Neural cell (in vitro differentiated cells): ENCODE results near the gene NACC2. TPM values are rescaled to one million over a fixed set of nuclear protein-coding genes. Genes with fewer than 3 reads are reported as not detected.
"Not testable (repeated sequence)": the region's sequence is repeated elsewhere in the genome, so short reads cannot be mapped to it uniquely, and the experiment has no call there.

ENCODE experiments used
- H2AFZ ChIP-seq: fragments of 200-600, 300-800 bp; sonication (generic), shearing (Covaris generic); 2 replicates; pipeline ENCODE4 v1.6.0; 2014; ENCODE audit warnings: low read depth, mild to moderate bottlenecking, antibody characterized with exemption, low read length, moderate library complexity
- H3F3A ChIP-seq: fragments of 200-600 bp; shearing (Covaris generic); 2 replicates; pipeline ENCODE4 v1.6.1; 2016; ENCODE audit warnings: mild to moderate bottlenecking, moderate library complexity, mixed read lengths, antibody characterized with exemption, low read length; ENCODE audit not compliant: insufficient read depth, poor library complexity, severe bottlenecking
- H3K27ac ChIP-seq: fragments of 200-600, 300-800 bp; sonication (generic), shearing (Covaris generic); 2 replicates; pipeline ENCODE4 v1.5.1; 2014; ENCODE audit warnings: mild to moderate bottlenecking, low read length, moderate library complexity
- H3K27me3 ChIP-seq: fragments of 300-800, 200-600 bp; sonication (generic), shearing (Covaris generic); 2 replicates; pipeline ENCODE4 v1.6.0; 2014; ENCODE audit warnings: mild to moderate bottlenecking, low read depth, low read length, moderate library complexity; ENCODE audit not compliant: insufficient read depth
- H3K36me3 ChIP-seq: fragments of 300-800, 200-600 bp; sonication (generic), shearing (Covaris generic); 2 replicates; pipeline ENCODE4 v1.5.1; 2014; ENCODE audit warnings: mild to moderate bottlenecking, antibody characterized with exemption, low read length, moderate library complexity; ENCODE audit not compliant: insufficient read depth
- H3K4me2 ChIP-seq: fragments of 300-800, 200-600 bp; sonication (generic), shearing (Covaris generic); 2 replicates; pipeline ENCODE4 v1.6.0; 2014; ENCODE audit warnings: mild to moderate bottlenecking, low read length
- H3K4me3 ChIP-seq: fragments of 300-800, 200-600 bp; sonication (generic), shearing (Covaris generic); 2 replicates; pipeline ENCODE4 v1.5.1; 2014; ENCODE audit warnings: mild to moderate bottlenecking, low read length, moderate library complexity
- H3K79me2 ChIP-seq: fragments of 200-600 bp; shearing (Covaris generic); replicated peaks from 2 replicates; pipeline ENCODE4 v1.6.0; 2014; ENCODE audit warnings: mild to moderate bottlenecking, low read length, moderate library complexity; ENCODE audit not compliant: insufficient read depth
- H3K9ac ChIP-seq: fragments of 300-800, 200-600 bp; sonication (generic), shearing (Covaris generic); 2 replicates; pipeline ENCODE4 v1.6.1; 2016; ENCODE audit warnings: mild to moderate bottlenecking, low read length, mixed read lengths
- H3K9me2 ChIP-seq: fragments of 200-600 bp; shearing (Covaris generic); 2 replicates; pipeline ENCODE4 v1.6.1; 2016; ENCODE audit warnings: mild to moderate bottlenecking, low read length, mixed read lengths; ENCODE audit not compliant: insufficient read depth
- H3K9me3 ChIP-seq: fragments of 200-600, 300-800 bp; sonication (generic), shearing (Covaris generic); 2 replicates; pipeline ENCODE4 v1.6.1; 2016; ENCODE audit warnings: mild to moderate bottlenecking, mixed run types, low read length, moderate library complexity, mixed read lengths
- H4K20me1 ChIP-seq: fragments of 200-600 bp; shearing (Covaris generic); 2 replicates; pipeline ENCODE4 v1.6.1; 2016; ENCODE audit warnings: mild to moderate bottlenecking, mixed run types; ENCODE audit not compliant: insufficient read depth
- EP300 ChIP-seq: fragments of 450-650 bp; conservative IDR thresholded peaks from 2 replicates; pipeline ENCODE4 v1.6.1; 2014; ENCODE audit warnings: antibody characterized with exemption, mild to moderate bottlenecking, moderate library complexity; ENCODE audit not compliant: poor library complexity, severe bottlenecking
- MXI1 ChIP-seq: fragments of 450-650 bp; conservative IDR thresholded peaks from 2 replicates; pipeline ENCODE4 v1.6.1; 2014; ENCODE audit warnings: antibody characterized with exemption, mild to moderate bottlenecking; ENCODE audit not compliant: poor library complexity, severe bottlenecking
- POLR2AphosphoS5 ChIP-seq: IDR thresholded peaks from 2 replicates; pipeline ENCODE4 v1.6.1; 2012
- RAD21 ChIP-seq: fragments of 450-650 bp; conservative IDR thresholded peaks from 2 replicates; pipeline ENCODE4 v1.6.1; 2014; ENCODE audit warnings: antibody characterized with exemption, mild to moderate bottlenecking, moderate library complexity
- SMC3 ChIP-seq: fragments of 450-650 bp; conservative IDR thresholded peaks from 2 replicates; pipeline ENCODE4 v1.6.1; 2014; ENCODE audit warnings: antibody characterized with exemption, mild to moderate bottlenecking, moderate library complexity; ENCODE audit not compliant: poor library complexity
- TAF1 ChIP-seq: IDR thresholded peaks from 2 replicates; pipeline ENCODE4 v1.6.1; 2012; ENCODE audit warnings: low read depth
- polyA plus RNA-seq: library from polyadenylated mRNA; depleted of rRNA; stranded (reverse); fragments of >200 nt; gene quantifications from 2 replicates; pipeline ENCODE4 v1.2.3, GENCODE V29; 2014
- TF ChIP-seq, protein P1 (sequence below): fragments of 450-650 bp; IDR thresholded peaks from 2 replicates; pipeline ENCODE4 v1.5.1; 2014; ENCODE audit warnings: antibody characterized with exemption, mild to moderate bottlenecking, moderate library complexity; ENCODE audit not compliant: poor library complexity, severe bottlenecking
- TF ChIP-seq, protein P2 (sequence below): IDR thresholded peaks from 2 replicates; pipeline ENCODE4 v1.6.1; 2012; ENCODE audit warnings: borderline replicate concordance

The NACC2 gene
- polyA plus RNA-seq, 1 donor from 2014 or later = 1.7 TPM

- Histone ChIP-seq H3K36me3 (no peaks in the 10 kb centered on the region), H3K9me3 (no peaks in the 10 kb centered on the region), H3K4me3 (no peak overlapping the region), H3K27me3 (no peaks in the 10 kb centered on the region), H3K9me2 (no peaks in the 10 kb centered on the region), H4K20me1 (no peaks in the 10 kb centered on the region), H3K9ac (no peak overlapping the region), H3F3A (no peaks in the 10 kb centered on the region), H2AFZ (no peak overlapping the region), H3K79me2 (no peaks in the 10 kb centered on the region), H3K27ac (no peak overlapping the region), H3K4me2 (no peak overlapping the region)
- TF ChIP-seq EP300 (no peak), SMC3 (no peak), TAF1 (no peak)
- TF ChIP-seq, protein P1, sequence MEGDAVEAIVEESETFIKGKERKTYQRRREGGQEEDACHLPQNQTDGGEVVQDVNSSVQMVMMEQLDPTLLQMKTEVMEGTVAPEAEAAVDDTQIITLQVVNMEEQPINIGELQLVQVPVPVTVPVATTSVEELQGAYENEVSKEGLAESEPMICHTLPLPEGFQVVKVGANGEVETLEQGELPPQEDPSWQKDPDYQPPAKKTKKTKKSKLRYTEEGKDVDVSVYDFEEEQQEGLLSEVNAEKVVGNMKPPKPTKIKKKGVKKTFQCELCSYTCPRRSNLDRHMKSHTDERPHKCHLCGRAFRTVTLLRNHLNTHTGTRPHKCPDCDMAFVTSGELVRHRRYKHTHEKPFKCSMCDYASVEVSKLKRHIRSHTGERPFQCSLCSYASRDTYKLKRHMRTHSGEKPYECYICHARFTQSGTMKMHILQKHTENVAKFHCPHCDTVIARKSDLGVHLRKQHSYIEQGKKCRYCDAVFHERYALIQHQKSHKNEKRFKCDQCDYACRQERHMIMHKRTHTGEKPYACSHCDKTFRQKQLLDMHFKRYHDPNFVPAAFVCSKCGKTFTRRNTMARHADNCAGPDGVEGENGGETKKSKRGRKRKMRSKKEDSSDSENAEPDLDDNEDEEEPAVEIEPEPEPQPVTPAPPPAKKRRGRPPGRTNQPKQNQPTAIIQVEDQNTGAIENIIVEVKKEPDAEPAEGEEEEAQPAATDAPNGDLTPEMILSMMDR = no peak
- TF ChIP-seq, protein P2, sequence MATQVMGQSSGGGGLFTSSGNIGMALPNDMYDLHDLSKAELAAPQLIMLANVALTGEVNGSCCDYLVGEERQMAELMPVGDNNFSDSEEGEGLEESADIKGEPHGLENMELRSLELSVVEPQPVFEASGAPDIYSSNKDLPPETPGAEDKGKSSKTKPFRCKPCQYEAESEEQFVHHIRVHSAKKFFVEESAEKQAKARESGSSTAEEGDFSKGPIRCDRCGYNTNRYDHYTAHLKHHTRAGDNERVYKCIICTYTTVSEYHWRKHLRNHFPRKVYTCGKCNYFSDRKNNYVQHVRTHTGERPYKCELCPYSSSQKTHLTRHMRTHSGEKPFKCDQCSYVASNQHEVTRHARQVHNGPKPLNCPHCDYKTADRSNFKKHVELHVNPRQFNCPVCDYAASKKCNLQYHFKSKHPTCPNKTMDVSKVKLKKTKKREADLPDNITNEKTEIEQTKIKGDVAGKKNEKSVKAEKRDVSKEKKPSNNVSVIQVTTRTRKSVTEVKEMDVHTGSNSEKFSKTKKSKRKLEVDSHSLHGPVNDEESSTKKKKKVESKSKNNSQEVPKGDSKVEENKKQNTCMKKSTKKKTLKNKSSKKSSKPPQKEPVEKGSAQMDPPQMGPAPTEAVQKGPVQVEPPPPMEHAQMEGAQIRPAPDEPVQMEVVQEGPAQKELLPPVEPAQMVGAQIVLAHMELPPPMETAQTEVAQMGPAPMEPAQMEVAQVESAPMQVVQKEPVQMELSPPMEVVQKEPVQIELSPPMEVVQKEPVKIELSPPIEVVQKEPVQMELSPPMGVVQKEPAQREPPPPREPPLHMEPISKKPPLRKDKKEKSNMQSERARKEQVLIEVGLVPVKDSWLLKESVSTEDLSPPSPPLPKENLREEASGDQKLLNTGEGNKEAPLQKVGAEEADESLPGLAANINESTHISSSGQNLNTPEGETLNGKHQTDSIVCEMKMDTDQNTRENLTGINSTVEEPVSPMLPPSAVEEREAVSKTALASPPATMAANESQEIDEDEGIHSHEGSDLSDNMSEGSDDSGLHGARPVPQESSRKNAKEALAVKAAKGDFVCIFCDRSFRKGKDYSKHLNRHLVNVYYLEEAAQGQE = no peak
These were observed 8.8 kb upstream of the NACC2 start for GRCh38 chr9:136103651-136104487.

GRCh38 chr9:136101615-136102074, 6.6 kb upstream of the NACC2 start:
- not testable (repeated sequence) for H3K4me3 ChIP-seq, H3K27me3 ChIP-seq, H3K9ac ChIP-seq, H3K9me3 ChIP-seq, H4K20me1 ChIP-seq, H3K4me2 ChIP-seq, H3K36me3 ChIP-seq, H3K27ac ChIP-seq, H3K9me2 ChIP-seq, H3K79me2 ChIP-seq, H2AFZ ChIP-seq, H3F3A ChIP-seq

- H3K4me2 ChIP-seq = no peak overlapping the region
- H3F3A ChIP-seq = no peaks in the 10 kb centered on the region
- no peaks in the 10 kb centered on the region for H3K36me3 ChIP-seq
- no peaks in the 10 kb centered on the region for H3K9me2 ChIP-seq
- no peaks in the 10 kb centered on the region for H3K79me2 ChIP-seq
- H3K27me3 ChIP-seq = peaks cover 3% of the 10 kb centered on the region
- no peaks in the 10 kb centered on the region for H4K20me1 ChIP-seq
- H2AFZ ChIP-seq = no peak overlapping the region
- no peaks in the 10 kb centered on the region for H3K9me3 ChIP-seq
- no peak overlapping the region for H3K27ac ChIP-seq
- no peak overlapping the region for H3K9ac ChIP-seq
- H3K4me3 ChIP-seq = no peak overlapping the region
- TF ChIP-seq SMC3 (no peak), RAD21 (no peak), EP300 (no peak), MXI1 (no peak), POLR2AphosphoS5 (no peak), TAF1 (no peak)
- TF ChIP-seq, protein P1 = no peak
- TF ChIP-seq, protein P2 = no peak
These were observed 5.9 kb upstream of the NACC2 start for GRCh38 chr9:136100700-136101614.
